CD4-positive, alpha-beta T cell (primary cell): Measurements from ENCODE around the gene APEH. TPM values are rescaled to one million over a fixed set of nuclear protein-coding genes. Genes with fewer than 3 reads are reported as not detected.

Source experiments
- ATAC-seq: fragments of 200-7000 bp; cut with Tn5 transposase; one replicate; pipeline ENCODE4 v1.10.0; 2022; ENCODE audit warnings: mild to moderate bottlenecking; ENCODE audit not compliant: poor library complexity
- CTCF ChIA-PET: fragments of 350-600 bp; sonication (Branson Sonifier 250); formaldehyde crosslinking; loops from one replicate; lab custom pipeline; 2021; ENCODE audit warnings: antibody characterized with exemption, inconsistent platforms; lab: Charles Lee
- POLR2A ChIA-PET: fragments of 350-600 bp; sonication (Branson Sonifier 250); formaldehyde crosslinking; loops from one replicate; lab custom pipeline; 2021; ENCODE audit warnings: antibody characterized with exemption, inconsistent platforms; lab: Charles Lee
- DNase-seq, 14 experiments: peaks; one replicate each; pipeline ENCODE4 v3.0.0-alpha.2; 2013 to 2020; ENCODE audit warnings: mixed read lengths in 2 of 14
- H3K27ac ChIP-seq, 2 donors: one replicate each; pipeline versions ENCODE4 v1.5.1 to v1.7.0; 2013; ENCODE audit warnings: low read length in 2 of 2, low read depth in 1 of 2, mild to moderate bottlenecking in 1 of 2
- H3K27me3 ChIP-seq, 2 experiments: 1 replicate in 1 of 2; 2 replicates in 1 of 2; pipeline versions ENCODE4 v1.6.1 to v1.7.0; 2013; ENCODE audit warnings: low read length in 2 of 2, control low read depth in 1 of 2, mild to moderate bottlenecking in 1 of 2, moderate library complexity in 1 of 2; ENCODE audit not compliant: insufficient read depth in 2 of 2, control insufficient read depth in 1 of 2
- H3K36me3 ChIP-seq: one replicate; pipeline ENCODE4 v1.6.1; 2013; ENCODE audit warnings: low read length, control low read depth; ENCODE audit not compliant: insufficient read depth
- H3K4me1 ChIP-seq: one replicate; pipeline ENCODE4 v1.6.1; 2013; ENCODE audit warnings: low read length, control low read depth; ENCODE audit not compliant: insufficient read depth
- H3K4me3 ChIP-seq: one replicate; pipeline ENCODE4 v1.5.1; 2013; ENCODE audit warnings: mild to moderate bottlenecking, low read length, moderate library complexity
- H3K9me3 ChIP-seq, 2 experiments: 1 replicate in 1 of 2; 2 replicates in 1 of 2; pipeline versions ENCODE4 v1.6.1 to v1.7.0; 2013; ENCODE audit warnings: low read length in 2 of 2, mild to moderate bottlenecking in 2 of 2, control low read depth in 1 of 2, moderate library complexity in 1 of 2; ENCODE audit not compliant: control insufficient read depth in 1 of 2, insufficient read depth in 1 of 2
- H3K27ac Mint-ChIP-seq: one replicate; pipeline ENCODE4 v1.8.0; 2020; ENCODE audit warnings: mixed read lengths
- H3K27me3 Mint-ChIP-seq: one replicate; pipeline ENCODE4 v1.8.0; 2021; ENCODE audit warnings: mixed read lengths
- H3K36me3 Mint-ChIP-seq: one replicate; pipeline ENCODE4 v1.8.0; 2021; ENCODE audit warnings: low read depth, mixed read lengths
- H3K4me1 Mint-ChIP-seq: one replicate; pipeline ENCODE4 v1.8.0; 2021; ENCODE audit warnings: low read depth, mixed read lengths
- H3K4me3 Mint-ChIP-seq: one replicate; pipeline ENCODE4 v1.8.0; 2020; ENCODE audit warnings: mild to moderate bottlenecking, mixed read lengths
- H3K9me3 Mint-ChIP-seq: one replicate; pipeline ENCODE4 v1.8.0; 2020; ENCODE audit warnings: mixed read lengths
- intact Hi-C, 2 experiments: fragments of 100-400 bp; cut with DNase I in 1 of 2; cut with micrococcal nuclease in 1 of 2; formaldehyde crosslinking; loops; one replicate each; pipeline versions ENCODE4 v1.15.1 to v1.9.0; 2023 to 2025; cut with DNase I, micrococcal nuclease
- total RNA-seq, 174 experiments: library from RNA in 2 of 174; stranded (reverse) in 2 of 174; gene quantifications; one replicate each; pipeline ENCODE4 v1.2.3 and lab custom pipeline; 2021 to 2026
- TF ChIP-seq, protein P1 (sequence below): fragments of 200-600 bp; IDR thresholded peaks from one replicate; pipeline ENCODE4 v1.8.0; 2022; ENCODE audit warnings: antibody characterized with exemption, mild to moderate bottlenecking

Gene APEH
- total RNA-seq, 2 experiments from 2014 or later: 44.3 to 45.5 TPM

DNA sequence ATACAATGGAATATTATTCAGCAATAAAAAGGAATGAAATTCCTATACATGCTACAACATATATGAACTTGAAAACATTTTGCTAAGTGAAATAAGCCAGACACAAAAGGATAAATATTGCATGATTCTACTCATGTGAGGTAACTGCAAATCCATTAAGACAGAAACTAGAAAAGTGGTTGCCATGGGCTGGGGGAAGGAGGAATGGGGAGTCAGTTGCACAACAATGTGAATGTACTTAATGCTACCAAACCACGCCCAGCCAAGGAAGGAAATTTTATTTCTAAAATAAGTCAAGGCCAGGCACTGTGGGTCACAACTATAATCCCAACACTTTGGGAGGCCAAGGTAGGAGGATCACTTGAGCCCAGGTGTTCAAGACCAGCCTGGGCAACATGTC lies 59.4 kb downstream of the APEH start:
- Histone ChIP-seq H3K36me3 (peaks cover 70% of the 10 kb centered on the region), H3K4me3 (no peak overlapping the region), H3K27ac (no peak overlapping the region), H3K27me3 (no peaks in the 10 kb centered on the region), H3K4me1 (no peaks in the 10 kb centered on the region), H3K9me3 (no peaks in the 10 kb centered on the region)
- Mint-ChIP-seq H3K27me3 (no peaks in the 10 kb centered on the region), H3K36me3 (peaks cover 71% of the 10 kb centered on the region), H3K27ac (no peak overlapping the region), H3K4me3 (no peak overlapping the region), H3K9me3 (no peaks in the 10 kb centered on the region), H3K4me1 (peaks cover 4% of the 10 kb centered on the region)
- DNase-seq (no peak), ATAC-seq (no peak)
- intact Hi-C loops: no loop called here
- ChIA-PET POLR2A (no interaction called here), CTCF (no interaction called here)
- TF ChIP-seq, protein P1, sequence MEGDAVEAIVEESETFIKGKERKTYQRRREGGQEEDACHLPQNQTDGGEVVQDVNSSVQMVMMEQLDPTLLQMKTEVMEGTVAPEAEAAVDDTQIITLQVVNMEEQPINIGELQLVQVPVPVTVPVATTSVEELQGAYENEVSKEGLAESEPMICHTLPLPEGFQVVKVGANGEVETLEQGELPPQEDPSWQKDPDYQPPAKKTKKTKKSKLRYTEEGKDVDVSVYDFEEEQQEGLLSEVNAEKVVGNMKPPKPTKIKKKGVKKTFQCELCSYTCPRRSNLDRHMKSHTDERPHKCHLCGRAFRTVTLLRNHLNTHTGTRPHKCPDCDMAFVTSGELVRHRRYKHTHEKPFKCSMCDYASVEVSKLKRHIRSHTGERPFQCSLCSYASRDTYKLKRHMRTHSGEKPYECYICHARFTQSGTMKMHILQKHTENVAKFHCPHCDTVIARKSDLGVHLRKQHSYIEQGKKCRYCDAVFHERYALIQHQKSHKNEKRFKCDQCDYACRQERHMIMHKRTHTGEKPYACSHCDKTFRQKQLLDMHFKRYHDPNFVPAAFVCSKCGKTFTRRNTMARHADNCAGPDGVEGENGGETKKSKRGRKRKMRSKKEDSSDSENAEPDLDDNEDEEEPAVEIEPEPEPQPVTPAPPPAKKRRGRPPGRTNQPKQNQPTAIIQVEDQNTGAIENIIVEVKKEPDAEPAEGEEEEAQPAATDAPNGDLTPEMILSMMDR: no peak

Other genes starting within 250 kb of the APEH start
- 10 to 100 TPM; 25.0 to 25.1 TPM for gene NICN1, start 245.0 kb upstream of the APEH start, total RNA-seq
- gene DAG1, start 204.1 kb upstream of the APEH start, total RNA-seq: 10 to 100 TPM; 15.0 to 18.3 TPM
- under 1 TPM; 0.08 to 0.11 TPM for gene BSN, start 119.9 kb upstream of the APEH start, total RNA-seq
- gene MST1, start 15.1 kb downstream of the APEH start, total RNA-seq: 1 to 10 TPM; 7.8 TPM
- gene RNF123, start 15.2 kb downstream of the APEH start, total RNA-seq: 10 to 100 TPM; 28.8 to 29.7 TPM
- 1 to 10 TPM in 1 of 2 experiments, under 1 TPM in 1; 0.82 to 1.3 TPM for gene AMIGO3, start 45.3 kb downstream of the APEH start, total RNA-seq
- 10 to 100 TPM; 39.0 to 41.4 TPM for gene GMPPB, start 49.6 kb downstream of the APEH start, total RNA-seq
- 10 to 100 TPM; 33.3 to 36.0 TPM for gene IP6K1, start 112.2 kb downstream of the APEH start, total RNA-seq
- under 1 TPM in 1 of 2 experiments, not detected in 1; 0.17 TPM for gene CDHR4, start 125.5 kb downstream of the APEH start, total RNA-seq
- under 1 TPM; 0.85 to 0.87 TPM for gene INKA1, start 128.9 kb downstream of the APEH start, total RNA-seq
- gene UBA7, start 139.6 kb downstream of the APEH start, total RNA-seq: 100 to 1,000 TPM; 208 to 213 TPM
- gene TRAIP, start 182.2 kb downstream of the APEH start, total RNA-seq: 1 to 10 TPM; 2.4 TPM
- under 1 TPM in 1 of 2 experiments, not detected in 1; 0.28 TPM for gene CAMKV, start 195.6 kb downstream of the APEH start, total RNA-seq
- gene MST1R, start 229.5 kb downstream of the APEH start, total RNA-seq: under 1 TPM; 0.55 to 0.89 TPM